Ascending aorta (tissue), 2 donors: ENCODE data around the gene ELOA. TPM values are rescaled to one million over a fixed set of nuclear protein-coding genes. Genes with fewer than 3 reads are reported as not detected.

ENCODE experiments used
- DNase-seq, 2 donors: peaks; one replicate each; pipeline ENCODE4 v3.0.0-alpha.2; 2019; ENCODE audit warnings: low spot score in 2 of 2
- H3K27ac ChIP-seq, 2 donors: fragments of 200-600 bp; sonication (generic); one replicate each; pipeline ENCODE4 v1.5.1; 2016 to 2017; ENCODE audit warnings: mild to moderate bottlenecking in 1 of 2
- H3K27me3 ChIP-seq: fragments of 200-600 bp; sonication (generic); one replicate; pipeline ENCODE4 v1.5.1; 2017
- H3K36me3 ChIP-seq, 2 donors: fragments of 200-600 bp; sonication (generic); one replicate each; pipeline ENCODE4 v1.5.1; 2016
- H3K4me1 ChIP-seq, 2 donors: fragments of 200-600 bp; sonication (generic); one replicate each; pipeline ENCODE4 v1.5.1; 2016 to 2017; ENCODE audit warnings: mild to moderate bottlenecking in 1 of 2
- H3K4me3 ChIP-seq, 2 donors: fragments of 200-600 bp; sonication (generic); one replicate each; pipeline ENCODE4 v1.5.1; 2016 to 2017; ENCODE audit warnings: mild to moderate bottlenecking in 1 of 2
- H3K9me3 ChIP-seq, 2 donors: fragments of 200-600 bp; sonication (generic); one replicate each; pipeline ENCODE4 v1.5.1; 2016
- intact Hi-C: fragments of 100-400 bp; cut with DNase I; formaldehyde crosslinking; loops from one replicate; pipeline ENCODE4 v1.15.1; 2023
- total RNA-seq: library from RNA; depleted of rRNA; stranded (reverse); fragments of >200 nt; gene quantifications from one replicate; pipeline ENCODE4 v1.1.0, GENCODE V29; 2016
- TF ChIP-seq, protein P1 (sequence below), 3 experiments: fragments of 200-600 bp in 2 of 3; fragments of 450-650 bp in 1 of 3; sonication (generic) in 2 of 3; IDR thresholded peaks; one replicate each; pipeline ENCODE4 v1.5.1; 2016 to 2019; ENCODE audit warnings: antibody characterized with exemption in 3 of 3, mild to moderate bottlenecking in 1 of 3, moderate library complexity in 1 of 3

The ELOA gene
- total RNA-seq, 1 donor from 2014 or later = 22.6 TPM

GRCh38 chr1:23768733-23769132 is 25.5 kb downstream of the ELOA start:
- Histone ChIP-seq H3K4me3 (no peak overlapping the region), H3K27me3 (no peaks in the 10 kb centered on the region), H3K27ac (no peak overlapping the region), H3K4me1 (no peaks in the 10 kb centered on the region), H3K9me3 (no peaks in the 10 kb centered on the region), H3K36me3 (peaks cover 10 to 13% of the 10 kb centered on the region in 2 donors)
- intact Hi-C loops = no loop called here
- DNase-seq = peak in 1 of 2 donors; percentile 21
- TF ChIP-seq, protein P1, sequence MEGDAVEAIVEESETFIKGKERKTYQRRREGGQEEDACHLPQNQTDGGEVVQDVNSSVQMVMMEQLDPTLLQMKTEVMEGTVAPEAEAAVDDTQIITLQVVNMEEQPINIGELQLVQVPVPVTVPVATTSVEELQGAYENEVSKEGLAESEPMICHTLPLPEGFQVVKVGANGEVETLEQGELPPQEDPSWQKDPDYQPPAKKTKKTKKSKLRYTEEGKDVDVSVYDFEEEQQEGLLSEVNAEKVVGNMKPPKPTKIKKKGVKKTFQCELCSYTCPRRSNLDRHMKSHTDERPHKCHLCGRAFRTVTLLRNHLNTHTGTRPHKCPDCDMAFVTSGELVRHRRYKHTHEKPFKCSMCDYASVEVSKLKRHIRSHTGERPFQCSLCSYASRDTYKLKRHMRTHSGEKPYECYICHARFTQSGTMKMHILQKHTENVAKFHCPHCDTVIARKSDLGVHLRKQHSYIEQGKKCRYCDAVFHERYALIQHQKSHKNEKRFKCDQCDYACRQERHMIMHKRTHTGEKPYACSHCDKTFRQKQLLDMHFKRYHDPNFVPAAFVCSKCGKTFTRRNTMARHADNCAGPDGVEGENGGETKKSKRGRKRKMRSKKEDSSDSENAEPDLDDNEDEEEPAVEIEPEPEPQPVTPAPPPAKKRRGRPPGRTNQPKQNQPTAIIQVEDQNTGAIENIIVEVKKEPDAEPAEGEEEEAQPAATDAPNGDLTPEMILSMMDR (IDR thresholded peaks at IDR 0.05) = no peak

DNA sequence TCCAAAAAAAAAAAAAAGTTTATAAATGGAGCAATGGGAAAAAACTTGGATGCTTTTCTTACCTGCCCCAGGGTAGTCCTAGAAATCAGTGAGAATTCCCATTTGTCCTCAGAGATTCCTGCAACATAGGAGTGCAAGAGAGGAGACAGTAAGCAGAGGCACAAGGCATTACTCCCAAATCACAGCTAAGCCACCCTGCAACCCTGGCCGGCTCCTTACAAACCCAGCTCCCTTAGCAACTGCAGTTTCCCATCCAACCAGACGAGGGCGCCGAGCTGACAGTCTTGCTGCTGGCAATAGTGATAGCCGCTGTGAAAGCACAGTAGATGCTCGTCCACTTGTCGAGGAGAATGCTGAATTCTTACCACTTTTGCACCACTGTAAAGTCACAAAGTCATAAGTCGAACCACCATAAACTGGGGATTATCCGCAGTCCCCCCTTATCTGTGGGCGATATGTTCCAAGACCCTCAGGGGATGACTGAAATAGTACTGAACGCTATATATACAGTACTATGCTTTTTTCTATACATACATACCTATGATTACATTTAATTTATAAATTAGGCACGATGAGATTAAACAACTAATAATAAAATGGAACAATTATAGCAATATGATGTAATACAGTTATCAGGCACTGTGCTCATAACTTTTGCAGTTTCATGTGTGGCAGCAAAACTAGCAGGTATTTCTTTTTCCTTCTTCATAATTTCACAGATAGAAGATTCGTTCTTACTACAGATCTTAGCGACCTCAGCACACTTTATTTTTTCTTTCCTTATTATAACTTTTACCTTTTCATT is 29.0 kb downstream of the ELOA start:
- intact Hi-C loops = loop anchor here (2.0 to 10.0 kb wide), 3 partner anchors 97 to 253 kb away; partner anchors contain the start of gene FUCA1
- H3K27me3 ChIP-seq = no peaks in the 10 kb centered on the region
- H3K36me3 ChIP-seq = peaks cover 0 to 4% of the 10 kb centered on the region in 2 donors
- TF ChIP-seq, protein P1 (IDR thresholded peaks at IDR 0.05) = peak; percentile 80 to 97 (median 95)
- H3K4me1 ChIP-seq = peaks cover under 1 to 2% of the 10 kb centered on the region in 2 donors
- H3K27ac ChIP-seq = no peak overlapping the region
- peak; percentile 43 to 92 for DNase-seq
- no peaks in the 10 kb centered on the region for H3K9me3 ChIP-seq
- peak overlapping the region in 1 of 2 donors; percentile 23 for H3K4me3 ChIP-seq

- Histone ChIP-seq H3K4me1 (peaks cover 4 to 7% of the 10 kb centered on the region in 2 donors), H3K27ac (no peak overlapping the region), H3K4me3 (no peak overlapping the region), H3K27me3 (no peaks in the 10 kb centered on the region), H3K36me3 (peaks cover 0 to 4% of the 10 kb centered on the region in 2 donors), H3K9me3 (no peaks in the 10 kb centered on the region)
- intact Hi-C loops = loop anchor here (2.0 to 10.0 kb wide), 3 partner anchors 96 to 252 kb away; partner anchors contain the start of gene FUCA1
- TF ChIP-seq, protein P1 (IDR thresholded peaks at IDR 0.05) = no peak
- DNase-seq = no peak
Observed at GRCh38 chr1:23772854-23773242, 29.6 kb downstream of the ELOA start.

DNA sequence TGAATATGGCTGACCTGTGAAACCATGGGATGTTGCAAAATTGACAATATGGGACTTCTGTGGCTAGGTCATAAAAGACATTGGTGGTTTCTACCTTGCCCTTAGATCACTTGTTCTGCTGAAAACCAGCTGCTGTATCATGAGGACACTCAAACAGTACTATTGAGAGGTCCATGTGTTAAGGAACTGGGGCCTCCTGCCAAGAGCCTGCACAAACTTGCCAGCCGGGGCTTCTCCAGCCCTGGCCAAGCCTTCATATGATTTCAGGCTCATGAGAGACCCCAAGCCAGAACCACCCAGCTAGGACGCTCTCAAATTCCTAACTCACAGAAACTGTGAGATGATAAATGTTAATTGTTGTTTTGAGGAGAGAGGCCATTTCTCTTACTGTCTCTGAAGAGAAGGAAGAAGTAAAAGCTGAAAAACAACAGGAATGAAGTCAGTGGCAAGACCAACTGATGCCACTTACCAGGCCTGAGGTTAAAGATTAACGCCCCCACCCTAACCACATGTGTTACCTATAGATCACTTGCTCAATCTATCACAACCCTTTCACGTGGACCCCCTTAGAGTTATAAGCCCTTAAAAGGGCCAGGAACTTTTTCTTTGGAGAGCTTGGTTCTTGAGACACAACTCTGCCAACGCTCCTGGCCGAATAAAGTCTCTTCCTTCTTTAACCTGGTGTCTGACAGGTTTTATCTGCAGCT is 31.1 kb downstream of the ELOA start:
- no peak for DNase-seq
- TF ChIP-seq, protein P1 (IDR thresholded peaks at IDR 0.05) = no peak
- intact Hi-C loops = loop anchor here (10.0 kb wide), 1 partner anchor 250 kb away; no protein-coding TSS in a partner anchor
- H3K27ac ChIP-seq = no peak overlapping the region
- H3K36me3 ChIP-seq = no peaks in the 10 kb centered on the region
- H3K9me3 ChIP-seq = no peaks in the 10 kb centered on the region
- H3K4me3 ChIP-seq = no peak overlapping the region
- H3K4me1 ChIP-seq = peaks cover 8 to 12% of the 10 kb centered on the region in 2 donors
- H3K27me3 ChIP-seq = no peaks in the 10 kb centered on the region

DNA sequence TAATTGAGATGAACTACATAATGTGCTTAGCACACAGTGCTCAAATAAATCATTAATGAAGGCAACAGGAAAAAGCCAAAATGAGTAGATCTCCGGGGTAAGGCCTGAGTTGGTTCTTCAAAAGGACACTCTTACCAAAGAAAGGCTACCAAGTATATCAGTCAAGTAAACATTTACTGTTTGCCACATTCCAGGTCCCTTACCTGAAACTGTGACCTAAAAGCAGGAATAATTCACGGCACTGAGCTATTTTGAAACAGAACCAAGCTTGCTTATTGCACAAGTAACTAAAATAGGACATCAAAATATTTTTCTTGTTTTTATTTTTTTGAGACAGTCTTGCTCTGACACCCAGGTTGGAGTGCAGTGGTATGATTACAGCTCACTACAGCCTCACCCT is 32.9 kb downstream of the ELOA start:
- intact Hi-C loops = loop anchor here (10.0 kb wide), 1 partner anchor 249 kb away; no protein-coding TSS in a partner anchor
- no peak for DNase-seq
- no peak overlapping the region for H3K27ac ChIP-seq
- TF ChIP-seq, protein P1 (IDR thresholded peaks at IDR 0.05) = no peak
- H3K4me1 ChIP-seq = peaks cover 10 to 15% of the 10 kb centered on the region in 2 donors
- no peaks in the 10 kb centered on the region for H3K9me3 ChIP-seq
- no peak overlapping the region for H3K4me3 ChIP-seq
- no peaks in the 10 kb centered on the region for H3K27me3 ChIP-seq
- no peaks in the 10 kb centered on the region for H3K36me3 ChIP-seq
